ENCODE data around the gene ETFB.

ETFB gene

GRCh38 chr19:51341976-51342580 is 24.1 kb downstream of the ETFB start, which contains the start of gene VSIG10L:
VSIG10L (minus strand) TSS chr19:51342139; CDS start chr19:51342124, 15 bp downstream.
- peaks cover 0 to 18% (median 11%) of the 10 kb centered on the region in 4 donors for H3K4me1 ChIP-seq
- no peaks in the 10 kb centered on the region for H3K27me3 ChIP-seq
- no peak within 1 kb of the TSS for H3K4me3 ChIP-seq
- TF ChIP-seq CTCF (IDR thresholded peaks at IDR 0.05) = no peak
- peak within 1 kb of the TSS in 1 of 2 donors; percentile 89 for H3K27ac ChIP-seq
- DNase-seq = no peak
- H3K9me3 ChIP-seq = no peaks in the 10 kb centered on the region
- H3K36me3 ChIP-seq = peaks cover 0 to 27% (median 3%) of the 10 kb centered on the region in 3 donors
- intact Hi-C loops (cut with DNase I; ENCODE audit: low total_unique reads) = no loop called here

- Histone ChIP-seq H3K9me3 (no peaks in the 10 kb centered on the region), H3K27ac (peak overlapping the region in 1 of 2 donors; percentile 89), H3K36me3 (peaks cover 0 to 17% (median 3%) of the 10 kb centered on the region in 3 donors), H3K4me1 (peaks cover 0 to 18% (median 11%) of the 10 kb centered on the region in 4 donors), H3K27me3 (no peaks in the 10 kb centered on the region), H3K4me3 (no peak overlapping the region)
- intact Hi-C loops (cut with DNase I; ENCODE audit: low total_unique reads) = no loop called here
- no peak for TF ChIP-seq CTCF (IDR thresholded peaks at IDR 0.05)
- DNase-seq = no peak
Measured at GRCh38 chr19:51341066-51341465, 25.1 kb downstream of the ETFB start.

GRCh38 chr19:51339687-51340656 is 26.2 kb downstream of the ETFB start:
- Histone ChIP-seq H3K27me3 (no peaks in the 10 kb centered on the region), H3K9me3 (no peaks in the 10 kb centered on the region), H3K36me3 (peaks cover 0 to 6% (median 3%) of the 10 kb centered on the region in 3 donors), H3K4me1 (peaks cover 0 to 18% (median 11%) of the 10 kb centered on the region in 4 donors), H3K27ac (peak overlapping the region; percentile 83 to 89), H3K4me3 (peak overlapping the region; percentile 53 to 66)
- peak; percentile 99 to 100 for DNase-seq
- intact Hi-C loops (cut with DNase I; ENCODE audit: low total_unique reads) = loop anchor here (1.0 to 10.0 kb wide), 3 partner anchors 26 to 255 kb away; partner anchors contain the start of gene ETFB
- peak in 1 of 2 experiments; percentile 67 for TF ChIP-seq CTCF (IDR thresholded peaks at IDR 0.05)

- intact Hi-C loops (cut with DNase I; ENCODE audit: low total_unique reads) = loop anchor here (5.0 to 10.0 kb wide), 2 partner anchors 98 to 256 kb away; no protein-coding TSS in a partner anchor
Measured at GRCh38 chr19:51339313-51339686, 26.9 kb downstream of the ETFB start.

More at GRCh38 chr19:51339313-51339686, 26.9 kb downstream of the ETFB start:
- TF ChIP-seq CTCF (IDR thresholded peaks at IDR 0.05) = no peak
- peak in 1 of 2 donors; percentile 72 for DNase-seq
- H3K4me1 ChIP-seq = peaks cover 0 to 18% (median 11%) of the 10 kb centered on the region in 4 donors
- H3K27ac ChIP-seq = peak overlapping the region; percentile 83 to 89
- no peaks in the 10 kb centered on the region for H3K9me3 ChIP-seq
- no peaks in the 10 kb centered on the region for H3K27me3 ChIP-seq
- H3K36me3 ChIP-seq = no peaks in the 10 kb centered on the region
- H3K4me3 ChIP-seq = peak overlapping the region; percentile 53 to 66

Data from tibial artery (tissue), 4 donors.